ENCODE measurements around the gene AADACL4. TPM values are rescaled to one million over a fixed set of nuclear protein-coding genes. Genes with fewer than 3 reads are reported as not detected.
"Not testable (repeated sequence)": the region's sequence is repeated elsewhere in the genome, so short reads cannot be mapped to it uniquely, and the experiment has no call there.

The AADACL4 gene
- polyA plus RNA-seq, 1 donor: not detected

GRCh38 chr1:12644237-12644636, 352 bp downstream of the AADACL4 start:
- DNase-seq: no peak
- no peaks in the 10 kb centered on the region for H3K4me1 ChIP-seq (ENCODE audit: control insufficient read depth, insufficient read depth, low read length)
- H3K27ac ChIP-seq (ENCODE audit: low read length): no peak overlapping the region
- H3K4me3 ChIP-seq (ENCODE audit: low read length): no peak overlapping the region
- H3K36me3 ChIP-seq (ENCODE audit: control insufficient read depth, insufficient read depth, low read length): no peaks in the 10 kb centered on the region
- WGBS (ENCODE audit: insufficient coverage, low lambda C conversion rate): no CpG with 5 or more reads among the region's 2 CpGs
- peaks cover 7% of the 10 kb centered on the region for H3K9me3 ChIP-seq (ENCODE audit: control insufficient read depth, low read depth, low read length)
- no peaks in the 10 kb centered on the region for H3K27me3 ChIP-seq (ENCODE audit: control insufficient read depth, insufficient read depth, low read length)

GRCh38 chr1:12644829-12645228, 944 bp downstream of the AADACL4 start:
- DNase-seq: no peak
- H3K27ac ChIP-seq (ENCODE audit: low read length): no peak overlapping the region
- 100% methylated on average over 2 of the region's 2 CpGs for WGBS (ENCODE audit: insufficient coverage, low lambda C conversion rate)

GRCh38 chr1:12645401-12645800, 1.5 kb downstream of the AADACL4 start:
- no CpG with 5 or more reads among the region's 9 CpGs for WGBS (ENCODE audit: insufficient coverage, low lambda C conversion rate)
- not testable (repeated sequence) for H3K4me1 ChIP-seq (ENCODE audit: control insufficient read depth, insufficient read depth, low read length); H3K27me3 ChIP-seq (ENCODE audit: control insufficient read depth, insufficient read depth, low read length); H3K27ac ChIP-seq (ENCODE audit: low read length); H3K36me3 ChIP-seq (ENCODE audit: control insufficient read depth, insufficient read depth, low read length); H3K9me3 ChIP-seq (ENCODE audit: control insufficient read depth, low read depth, low read length); H3K4me3 ChIP-seq (ENCODE audit: low read length); DNase-seq

More at GRCh38 chr1:12644829-12645228, 944 bp downstream of the AADACL4 start:
- Histone ChIP-seq H3K9me3 (ENCODE audit: control insufficient read depth, low read depth, low read length) (peaks cover 4% of the 10 kb centered on the region), H3K27me3 (ENCODE audit: control insufficient read depth, insufficient read depth, low read length) (no peaks in the 10 kb centered on the region), H3K36me3 (ENCODE audit: control insufficient read depth, insufficient read depth, low read length) (no peaks in the 10 kb centered on the region), H3K4me1 (ENCODE audit: control insufficient read depth, insufficient read depth, low read length) (no peaks in the 10 kb centered on the region), H3K4me3 (ENCODE audit: low read length) (no peak overlapping the region)

GRCh38 chr1:12648741-12649140, 4.9 kb downstream of the AADACL4 start:
- no peaks in the 10 kb centered on the region for H3K27me3 ChIP-seq (ENCODE audit: control insufficient read depth, insufficient read depth, low read length)

GRCh38 chr1:12649971-12650421, 6.1 kb downstream of the AADACL4 start:
- no CpG with 5 or more reads among the region's 5 CpGs for WGBS (ENCODE audit: insufficient coverage, low lambda C conversion rate)

More at GRCh38 chr1:12648741-12649140, 4.9 kb downstream of the AADACL4 start:
- Histone ChIP-seq H3K9me3 (ENCODE audit: control insufficient read depth, low read depth, low read length) (no peaks in the 10 kb centered on the region), H3K27ac (ENCODE audit: low read length) (no peak overlapping the region), H3K4me3 (ENCODE audit: low read length) (no peak overlapping the region), H3K36me3 (ENCODE audit: control insufficient read depth, insufficient read depth, low read length) (no peaks in the 10 kb centered on the region), H3K4me1 (ENCODE audit: control insufficient read depth, insufficient read depth, low read length) (no peaks in the 10 kb centered on the region)
- 90% methylated on average over 2 of the region's 7 CpGs for WGBS (ENCODE audit: insufficient coverage, low lambda C conversion rate)
- no peak for DNase-seq

GRCh38 chr1:12654004-12654567, 10.2 kb downstream of the AADACL4 start:
- DNase-seq: no peak
- Histone ChIP-seq H3K4me3 (ENCODE audit: low read length) (no peak overlapping the region), H3K27ac (ENCODE audit: low read length) (no peak overlapping the region), H3K4me1 (ENCODE audit: control insufficient read depth, insufficient read depth, low read length) (no peaks in the 10 kb centered on the region), H3K36me3 (ENCODE audit: control insufficient read depth, insufficient read depth, low read length) (no peaks in the 10 kb centered on the region), H3K9me3 (ENCODE audit: control insufficient read depth, low read depth, low read length) (no peaks in the 10 kb centered on the region), H3K27me3 (ENCODE audit: control insufficient read depth, insufficient read depth, low read length) (no peaks in the 10 kb centered on the region)
- whole genome bisulfite sequencing (ENCODE audit: insufficient coverage, low lambda C conversion rate): no CpG with 5 or more reads among the region's 4 CpGs

More at GRCh38 chr1:12649971-12650421, 6.1 kb downstream of the AADACL4 start:
- no peak for DNase-seq
- Histone ChIP-seq H3K27me3 (ENCODE audit: control insufficient read depth, insufficient read depth, low read length) (no peaks in the 10 kb centered on the region), H3K36me3 (ENCODE audit: control insufficient read depth, insufficient read depth, low read length) (no peaks in the 10 kb centered on the region), H3K27ac (ENCODE audit: low read length) (no peak overlapping the region), H3K4me3 (ENCODE audit: low read length) (no peak overlapping the region), H3K9me3 (ENCODE audit: control insufficient read depth, low read depth, low read length) (no peaks in the 10 kb centered on the region), H3K4me1 (ENCODE audit: control insufficient read depth, insufficient read depth, low read length) (no peaks in the 10 kb centered on the region)

- no CpG with 5 or more reads among the region's 8 CpGs for WGBS (ENCODE audit: insufficient coverage, low lambda C conversion rate)
- Histone ChIP-seq H3K9me3 (ENCODE audit: control insufficient read depth, low read depth, low read length) (no peaks in the 10 kb centered on the region), H3K27ac (ENCODE audit: low read length) (no peak overlapping the region), H3K4me1 (ENCODE audit: control insufficient read depth, insufficient read depth, low read length) (no peaks in the 10 kb centered on the region), H3K36me3 (ENCODE audit: control insufficient read depth, insufficient read depth, low read length) (no peaks in the 10 kb centered on the region), H3K4me3 (ENCODE audit: low read length) (no peak overlapping the region), H3K27me3 (ENCODE audit: control insufficient read depth, insufficient read depth, low read length) (no peaks in the 10 kb centered on the region)
- no peak for DNase-seq
Observed at GRCh38 chr1:12654657-12655056, 10.8 kb downstream of the AADACL4 start.

- no CpG with 5 or more reads among the region's 4 CpGs for WGBS (ENCODE audit: insufficient coverage, low lambda C conversion rate)
- Histone ChIP-seq H3K36me3 (ENCODE audit: control insufficient read depth, insufficient read depth, low read length) (no peaks in the 10 kb centered on the region), H3K4me3 (ENCODE audit: low read length) (no peak overlapping the region), H3K4me1 (ENCODE audit: control insufficient read depth, insufficient read depth, low read length) (no peaks in the 10 kb centered on the region), H3K27ac (ENCODE audit: low read length) (no peak overlapping the region), H3K9me3 (ENCODE audit: control insufficient read depth, low read depth, low read length) (no peaks in the 10 kb centered on the region), H3K27me3 (ENCODE audit: control insufficient read depth, insufficient read depth, low read length) (no peaks in the 10 kb centered on the region)
- DNase-seq: no peak
Observed at GRCh38 chr1:12656575-12656974, 12.7 kb downstream of the AADACL4 start.

GRCh38 chr1:12657060-12657884, 13.4 kb downstream of the AADACL4 start:
- no peak overlapping the region for H3K4me3 ChIP-seq (ENCODE audit: low read length)
- H3K9me3 ChIP-seq (ENCODE audit: control insufficient read depth, low read depth, low read length): no peaks in the 10 kb centered on the region
- no peak for DNase-seq
- no peaks in the 10 kb centered on the region for H3K4me1 ChIP-seq (ENCODE audit: control insufficient read depth, insufficient read depth, low read length)
- H3K27me3 ChIP-seq (ENCODE audit: control insufficient read depth, insufficient read depth, low read length): no peaks in the 10 kb centered on the region
- no peaks in the 10 kb centered on the region for H3K36me3 ChIP-seq (ENCODE audit: control insufficient read depth, insufficient read depth, low read length)
- H3K27ac ChIP-seq (ENCODE audit: low read length): no peak overlapping the region
- 90% methylated on average over 5 of the region's 13 CpGs for WGBS (ENCODE audit: insufficient coverage, low lambda C conversion rate)

GRCh38 chr1:12657885-12658512, 14.1 kb downstream of the AADACL4 start:
- 93% methylated on average over 1 of the region's 9 CpGs for WGBS (ENCODE audit: insufficient coverage, low lambda C conversion rate)

More at GRCh38 chr1:12657885-12658512, 14.1 kb downstream of the AADACL4 start:
- H3K36me3 ChIP-seq (ENCODE audit: control insufficient read depth, insufficient read depth, low read length); H3K9me3 ChIP-seq (ENCODE audit: control insufficient read depth, low read depth, low read length); H3K4me3 ChIP-seq (ENCODE audit: low read length); H3K4me1 ChIP-seq (ENCODE audit: control insufficient read depth, insufficient read depth, low read length); H3K27ac ChIP-seq (ENCODE audit: low read length); H3K27me3 ChIP-seq (ENCODE audit: control insufficient read depth, insufficient read depth, low read length); DNase-seq: not testable (repeated sequence)

All from large intestine (tissue), 3 donors.